ENCODE measurements around the gene SLC12A5. TPM values are rescaled to one million over a fixed set of nuclear protein-coding genes. Genes with fewer than 3 reads are reported as not detected.

SLC12A5 gene
- total RNA-seq, 6 donors from 2014 or later: 0.69 to 1.3 TPM; not detected in 4

DNA sequence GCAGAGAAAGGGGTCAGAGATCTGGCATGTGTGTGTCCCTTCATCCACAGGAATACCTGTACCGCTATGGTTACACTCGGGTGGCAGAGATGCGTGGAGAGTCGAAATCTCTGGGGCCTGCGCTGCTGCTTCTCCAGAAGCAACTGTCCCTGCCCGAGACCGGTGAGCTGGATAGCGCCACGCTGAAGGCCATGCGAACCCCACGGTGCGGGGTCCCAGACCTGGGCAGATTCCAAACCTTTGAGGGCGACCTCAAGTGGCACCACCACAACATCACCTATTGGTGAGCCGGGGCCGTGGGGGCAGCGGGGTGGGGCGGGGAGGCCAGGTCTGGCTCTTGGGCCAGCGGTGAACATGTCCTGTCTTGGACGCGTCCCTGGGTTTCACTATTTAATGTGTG, 19.2 kb upstream of the SLC12A5 start:
- peaks cover 0 to 33% (median 18%) of the 10 kb centered on the region in 4 donors for H3K27me3 ChIP-seq
- ATAC-seq (ENCODE audit: low FRiP score in 2 of 2) (no peak), DNase-seq (peak in 1 of 2 donors; percentile 63)
- H3K4me1 ChIP-seq: peaks cover 13 to 47% (median 33%) of the 10 kb centered on the region in 4 donors
- WGBS, 2 donors: 50% methylated on average over 8 to 20 of the region's 20 CpGs
- peak overlapping the region in 1 of 4 donors; percentile 2 for H3K4me3 ChIP-seq
- TF ChIP-seq EP300 (IDR thresholded peaks at IDR 0.05): no peak
- TF ChIP-seq, protein P1, sequence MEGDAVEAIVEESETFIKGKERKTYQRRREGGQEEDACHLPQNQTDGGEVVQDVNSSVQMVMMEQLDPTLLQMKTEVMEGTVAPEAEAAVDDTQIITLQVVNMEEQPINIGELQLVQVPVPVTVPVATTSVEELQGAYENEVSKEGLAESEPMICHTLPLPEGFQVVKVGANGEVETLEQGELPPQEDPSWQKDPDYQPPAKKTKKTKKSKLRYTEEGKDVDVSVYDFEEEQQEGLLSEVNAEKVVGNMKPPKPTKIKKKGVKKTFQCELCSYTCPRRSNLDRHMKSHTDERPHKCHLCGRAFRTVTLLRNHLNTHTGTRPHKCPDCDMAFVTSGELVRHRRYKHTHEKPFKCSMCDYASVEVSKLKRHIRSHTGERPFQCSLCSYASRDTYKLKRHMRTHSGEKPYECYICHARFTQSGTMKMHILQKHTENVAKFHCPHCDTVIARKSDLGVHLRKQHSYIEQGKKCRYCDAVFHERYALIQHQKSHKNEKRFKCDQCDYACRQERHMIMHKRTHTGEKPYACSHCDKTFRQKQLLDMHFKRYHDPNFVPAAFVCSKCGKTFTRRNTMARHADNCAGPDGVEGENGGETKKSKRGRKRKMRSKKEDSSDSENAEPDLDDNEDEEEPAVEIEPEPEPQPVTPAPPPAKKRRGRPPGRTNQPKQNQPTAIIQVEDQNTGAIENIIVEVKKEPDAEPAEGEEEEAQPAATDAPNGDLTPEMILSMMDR (IDR thresholded peaks at IDR 0.05): no peak
- no peak for TF ChIP-seq POLR2A (IDR thresholded peaks at IDR 0.05)
- no peak for TF ChIP-seq POLR2AphosphoS5 (IDR thresholded peaks at IDR 0.05)
- H3K36me3 ChIP-seq: no peaks in the 10 kb centered on the region
- no peaks in the 10 kb centered on the region for H3K9me3 ChIP-seq
- H3K27ac ChIP-seq: peak overlapping the region in 1 of 4 donors; percentile 68

DNA sequence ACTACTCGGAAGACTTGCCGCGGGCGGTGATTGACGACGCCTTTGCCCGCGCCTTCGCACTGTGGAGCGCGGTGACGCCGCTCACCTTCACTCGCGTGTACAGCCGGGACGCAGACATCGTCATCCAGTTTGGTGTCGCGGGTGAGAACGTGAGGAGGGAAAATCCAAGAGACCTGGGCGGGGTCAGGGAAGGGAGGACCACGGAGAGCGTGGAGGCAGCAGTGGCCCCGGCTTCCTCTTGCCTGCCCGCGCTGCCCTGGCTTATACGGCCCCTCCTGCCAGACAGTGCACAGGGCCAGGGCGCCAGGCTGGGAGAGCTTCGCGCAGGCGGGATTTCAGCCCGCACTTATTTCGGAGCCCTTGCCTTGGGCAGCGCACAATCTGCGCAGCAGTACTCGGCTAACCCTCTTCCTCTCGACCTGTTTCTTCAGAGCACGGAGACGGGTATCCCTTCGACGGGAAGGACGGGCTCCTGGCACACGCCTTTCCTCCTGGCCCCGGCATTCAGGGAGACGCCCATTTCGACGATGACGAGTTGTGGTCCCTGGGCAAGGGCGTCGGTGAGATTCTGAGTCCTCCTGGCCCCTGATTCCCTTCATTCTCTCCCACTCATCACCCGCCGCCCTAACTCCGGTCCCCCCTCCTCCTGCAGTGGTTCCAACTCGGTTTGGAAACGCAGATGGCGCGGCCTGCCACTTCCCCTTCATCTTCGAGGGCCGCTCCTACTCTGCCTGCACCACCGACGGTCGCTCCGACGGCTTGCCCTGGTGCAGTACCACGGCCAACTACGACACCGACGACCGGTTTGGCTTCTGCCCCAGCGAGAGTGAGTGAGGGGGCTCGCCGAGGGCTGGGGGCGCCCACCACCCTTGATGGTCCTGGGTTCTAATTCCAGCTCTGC, 18.3 kb upstream of the SLC12A5 start:
- ATAC-seq (ENCODE audit: low FRiP score in 2 of 2): peak; percentile 47 to 51
- peaks cover 0 to 33% (median 18%) of the 10 kb centered on the region in 4 donors for H3K27me3 ChIP-seq
- peak overlapping the region in 3 of 4 donors; percentile 40 to 68 (median 64) for H3K27ac ChIP-seq
- H3K36me3 ChIP-seq: no peaks in the 10 kb centered on the region
- no peaks in the 10 kb centered on the region for H3K9me3 ChIP-seq
- TF ChIP-seq, protein P1 (IDR thresholded peaks at IDR 0.05): no peak
- no peak for TF ChIP-seq POLR2A (IDR thresholded peaks at IDR 0.05)
- TF ChIP-seq EP300 (IDR thresholded peaks at IDR 0.05): no peak
- TF ChIP-seq POLR2AphosphoS5 (IDR thresholded peaks at IDR 0.05): no peak
- DNase-seq: peak; percentile 44 to 84
- WGBS, 2 donors: 11 to 14% methylated on average over 52 to 74 of the region's 74 CpGs
- peaks cover 12 to 42% (median 27%) of the 10 kb centered on the region in 4 donors for H3K4me1 ChIP-seq
- peak overlapping the region in 3 of 4 donors; percentile 2 to 25 (median 17) for H3K4me3 ChIP-seq

DNA sequence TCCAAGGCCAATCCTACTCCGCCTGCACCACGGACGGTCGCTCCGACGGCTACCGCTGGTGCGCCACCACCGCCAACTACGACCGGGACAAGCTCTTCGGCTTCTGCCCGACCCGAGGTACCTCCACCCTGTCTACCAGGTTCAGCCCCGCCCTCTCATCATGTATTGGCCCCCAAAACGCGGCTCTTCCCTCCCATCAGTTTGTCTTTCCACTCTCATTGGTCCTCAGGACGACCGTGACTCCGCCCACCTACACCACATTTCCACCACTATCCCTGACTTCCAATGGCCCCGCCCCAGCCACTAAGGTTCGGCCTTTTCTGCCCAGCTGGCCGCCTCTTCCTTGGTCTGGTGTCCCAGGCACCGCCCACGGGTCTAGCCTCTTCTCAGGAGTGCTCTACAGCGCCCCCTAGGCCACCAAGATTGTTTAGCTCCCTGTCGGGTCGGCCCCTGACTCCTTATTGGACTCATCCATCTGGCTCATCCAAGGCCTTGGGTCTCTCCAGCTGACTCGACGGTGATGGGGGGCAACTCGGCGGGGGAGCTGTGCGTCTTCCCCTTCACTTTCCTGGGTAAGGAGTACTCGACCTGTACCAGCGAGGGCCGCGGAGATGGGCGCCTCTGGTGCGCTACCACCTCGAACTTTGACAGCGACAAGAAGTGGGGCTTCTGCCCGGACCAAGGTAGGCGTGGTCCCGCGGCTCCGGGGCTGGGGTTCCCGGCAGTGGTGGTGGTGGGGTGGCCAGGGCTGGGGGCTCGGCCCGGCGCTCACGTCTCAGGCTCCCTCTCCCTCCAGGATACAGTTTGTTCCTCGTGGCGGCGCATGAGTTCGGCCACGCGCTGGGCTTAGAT, 17.2 kb upstream of the SLC12A5 start:
- no peaks in the 10 kb centered on the region for H3K36me3 ChIP-seq
- H3K27me3 ChIP-seq: peaks cover 0 to 33% (median 18%) of the 10 kb centered on the region in 4 donors
- WGBS, 2 donors: 12 to 18% methylated on average over 39 to 41 of the region's 57 CpGs
- TF ChIP-seq POLR2A (IDR thresholded peaks at IDR 0.05) (peak in 1 of 4 donors; percentile 18), POLR2AphosphoS5 (IDR thresholded peaks at IDR 0.05) (no peak)
- TF ChIP-seq, protein P1 (IDR thresholded peaks at IDR 0.05): peak in 4 of 6 experiments; percentile 11 to 55 (median 24)
- peak; percentile 48 to 79 for ATAC-seq (ENCODE audit: low FRiP score in 2 of 2)
- peak overlapping the region in 2 of 4 donors; percentile 64 to 68 for H3K27ac ChIP-seq
- peak overlapping the region in 2 of 4 donors; percentile 2 to 25 for H3K4me3 ChIP-seq
- no peaks in the 10 kb centered on the region for H3K9me3 ChIP-seq
- peak; percentile 79 to 85 for DNase-seq
- peaks cover 12 to 42% (median 24%) of the 10 kb centered on the region in 4 donors for H3K4me1 ChIP-seq

DNA sequence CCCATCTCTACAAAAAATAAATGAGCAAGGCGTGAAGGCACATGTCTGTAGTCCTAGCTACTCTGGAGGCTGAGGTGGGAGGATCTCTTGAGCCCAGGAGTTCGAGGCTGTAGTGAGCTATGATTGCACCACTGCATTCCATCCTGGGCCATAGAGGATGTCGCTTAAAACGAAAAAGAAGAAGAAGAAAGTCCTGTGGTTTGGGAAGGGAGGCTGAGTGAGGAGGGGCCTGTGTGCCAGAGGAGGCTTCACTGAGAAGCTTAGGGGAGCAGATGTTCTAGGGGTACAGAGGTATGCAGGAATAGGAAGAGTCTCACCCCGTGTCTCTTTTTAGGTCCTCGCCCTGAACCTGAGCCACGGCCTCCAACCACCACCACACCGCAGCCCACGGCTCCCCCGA, 16.1 kb upstream of the SLC12A5 start:
- Histone ChIP-seq H3K27ac (peak overlapping the region in 1 of 4 donors; percentile 26), H3K27me3 (peaks cover 0 to 33% (median 18%) of the 10 kb centered on the region in 4 donors), H3K9me3 (no peaks in the 10 kb centered on the region), H3K4me3 (no peak overlapping the region), H3K36me3 (no peaks in the 10 kb centered on the region), H3K4me1 (peaks cover 12 to 42% (median 23%) of the 10 kb centered on the region in 4 donors)
- ATAC-seq (ENCODE audit: low FRiP score in 2 of 2) (no peak), DNase-seq (no peak)
- WGBS, 2 donors: 45 to 55% methylated on average over 7 to 10 of the region's 10 CpGs
- TF ChIP-seq EP300 (IDR thresholded peaks at IDR 0.05) (no peak), POLR2AphosphoS5 (IDR thresholded peaks at IDR 0.05) (no peak), POLR2A (IDR thresholded peaks at IDR 0.05) (no peak)
- TF ChIP-seq, protein P1 (IDR thresholded peaks at IDR 0.05): no peak
